ENCODE results near the gene KRT15.

The KRT15 gene

DNA sequence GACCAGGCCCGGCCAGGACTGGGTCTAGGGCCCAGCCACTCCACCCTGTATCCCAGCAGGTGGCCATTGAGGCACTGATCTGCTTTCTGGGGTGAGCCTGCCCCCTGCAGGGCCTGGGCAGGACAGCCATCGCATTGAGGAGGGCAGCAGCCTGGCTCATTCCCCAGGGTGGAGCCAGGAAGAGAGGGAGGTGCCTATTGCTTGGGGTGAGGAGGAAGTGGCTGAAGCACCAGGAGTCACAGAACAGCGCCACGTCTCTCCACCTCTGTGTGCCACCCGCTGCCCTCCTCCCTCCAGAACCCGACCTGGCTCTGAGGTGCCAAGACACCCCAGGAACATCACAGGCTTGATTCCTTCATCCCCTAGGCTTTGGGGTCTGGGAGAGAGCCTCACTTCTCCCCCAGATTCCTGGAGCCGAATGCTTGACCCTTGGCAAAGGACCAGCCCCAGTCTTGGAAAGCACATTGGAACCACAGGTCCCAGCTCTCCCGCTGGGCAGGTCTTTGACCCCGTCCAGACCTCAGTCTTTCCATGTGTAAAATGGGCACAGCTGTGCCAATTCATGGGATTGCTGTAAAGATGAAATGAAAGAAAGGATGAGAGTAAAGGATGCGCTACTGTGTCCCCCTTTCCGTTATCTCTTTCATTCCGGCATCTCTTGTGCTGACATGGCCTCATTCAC, 21.7 kb downstream of the KRT15 start:
- no peak overlapping the region for H3K4me3 ChIP-seq (ENCODE audit: low read depth, low read length)
- DNase-seq (ENCODE audit: low read depth): peak; percentile 13
- TF ChIP-seq, protein P1, sequence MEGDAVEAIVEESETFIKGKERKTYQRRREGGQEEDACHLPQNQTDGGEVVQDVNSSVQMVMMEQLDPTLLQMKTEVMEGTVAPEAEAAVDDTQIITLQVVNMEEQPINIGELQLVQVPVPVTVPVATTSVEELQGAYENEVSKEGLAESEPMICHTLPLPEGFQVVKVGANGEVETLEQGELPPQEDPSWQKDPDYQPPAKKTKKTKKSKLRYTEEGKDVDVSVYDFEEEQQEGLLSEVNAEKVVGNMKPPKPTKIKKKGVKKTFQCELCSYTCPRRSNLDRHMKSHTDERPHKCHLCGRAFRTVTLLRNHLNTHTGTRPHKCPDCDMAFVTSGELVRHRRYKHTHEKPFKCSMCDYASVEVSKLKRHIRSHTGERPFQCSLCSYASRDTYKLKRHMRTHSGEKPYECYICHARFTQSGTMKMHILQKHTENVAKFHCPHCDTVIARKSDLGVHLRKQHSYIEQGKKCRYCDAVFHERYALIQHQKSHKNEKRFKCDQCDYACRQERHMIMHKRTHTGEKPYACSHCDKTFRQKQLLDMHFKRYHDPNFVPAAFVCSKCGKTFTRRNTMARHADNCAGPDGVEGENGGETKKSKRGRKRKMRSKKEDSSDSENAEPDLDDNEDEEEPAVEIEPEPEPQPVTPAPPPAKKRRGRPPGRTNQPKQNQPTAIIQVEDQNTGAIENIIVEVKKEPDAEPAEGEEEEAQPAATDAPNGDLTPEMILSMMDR (IDR thresholded peaks at IDR 0.05; ENCODE audit: low read depth, low read length, missing control alignments): peak; percentile 63

DNA sequence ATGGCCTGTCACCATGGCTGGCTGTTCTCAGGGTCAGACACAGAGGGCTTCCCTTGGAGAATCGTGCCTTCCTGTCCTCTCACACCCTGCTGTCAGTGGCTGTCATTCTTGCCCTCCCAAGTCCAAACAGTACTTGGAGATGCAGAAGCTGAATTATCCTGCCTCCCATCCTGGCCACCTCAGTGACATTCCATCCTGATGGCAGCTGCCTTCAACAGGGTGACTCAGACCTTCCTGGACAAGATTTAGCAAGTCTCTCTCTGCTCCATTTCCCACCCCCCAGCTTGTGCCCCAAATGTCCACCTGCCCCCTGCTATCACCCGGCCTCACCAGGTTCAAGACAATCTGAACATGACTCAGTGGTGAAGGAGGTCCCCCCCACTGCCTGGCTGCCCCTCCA, 24.2 kb downstream of the KRT15 start:
- DNase-seq (ENCODE audit: low read depth): no peak
- H3K4me3 ChIP-seq (ENCODE audit: low read depth, low read length): no peak overlapping the region
- TF ChIP-seq, protein P1 (IDR thresholded peaks at IDR 0.05; ENCODE audit: low read depth, low read length, missing control alignments): no peak

DNA sequence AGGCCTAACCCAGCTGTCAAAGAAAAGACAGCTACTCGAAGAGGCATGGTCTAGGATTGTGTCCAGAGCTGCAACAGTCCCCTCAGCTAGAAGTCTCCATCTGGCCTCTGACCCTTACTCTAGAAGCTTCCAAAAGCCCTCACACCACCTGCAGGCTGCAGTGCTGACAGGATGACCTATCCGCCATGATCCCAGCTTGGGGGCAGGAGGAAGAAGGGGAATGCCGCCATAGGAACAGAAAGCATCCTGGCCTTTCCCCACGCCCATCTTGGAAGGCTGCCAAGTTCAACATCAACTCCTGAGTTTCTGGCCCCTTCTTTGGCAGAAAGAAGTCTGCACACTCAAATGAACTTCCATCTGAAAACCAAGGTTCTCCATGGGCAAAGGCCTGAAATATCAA, 25.9 kb downstream of the KRT15 start:
- no peak for DNase-seq (ENCODE audit: low read depth)
- H3K4me3 ChIP-seq (ENCODE audit: low read depth, low read length): no peak overlapping the region
- TF ChIP-seq, protein P1 (IDR thresholded peaks at IDR 0.05; ENCODE audit: low read depth, low read length, missing control alignments): no peak

DNA sequence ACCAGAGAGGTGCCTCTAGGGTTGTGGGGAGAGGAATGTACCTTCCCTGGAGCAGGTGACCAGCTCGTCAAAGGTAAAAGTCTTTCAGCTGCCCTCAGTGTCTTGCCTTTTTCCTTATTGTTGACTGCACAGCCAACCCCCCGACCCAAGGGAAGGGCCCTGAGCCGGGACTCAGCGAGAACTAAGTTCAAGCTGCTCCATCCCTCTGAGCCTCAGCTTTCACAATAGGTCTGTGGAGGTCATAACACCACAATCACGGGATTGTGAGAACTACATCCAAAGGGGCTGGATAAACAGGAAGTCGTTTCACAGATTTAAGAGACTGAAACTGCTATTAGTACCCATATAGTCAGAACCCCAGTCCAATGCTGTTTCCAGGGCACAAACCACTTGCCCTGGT, 26.3 kb downstream of the KRT15 start:
- DNase-seq (ENCODE audit: low read depth): no peak
- TF ChIP-seq, protein P1 (IDR thresholded peaks at IDR 0.05; ENCODE audit: low read depth, low read length, missing control alignments): no peak
- no peak overlapping the region for H3K4me3 ChIP-seq (ENCODE audit: low read depth, low read length)

DNA sequence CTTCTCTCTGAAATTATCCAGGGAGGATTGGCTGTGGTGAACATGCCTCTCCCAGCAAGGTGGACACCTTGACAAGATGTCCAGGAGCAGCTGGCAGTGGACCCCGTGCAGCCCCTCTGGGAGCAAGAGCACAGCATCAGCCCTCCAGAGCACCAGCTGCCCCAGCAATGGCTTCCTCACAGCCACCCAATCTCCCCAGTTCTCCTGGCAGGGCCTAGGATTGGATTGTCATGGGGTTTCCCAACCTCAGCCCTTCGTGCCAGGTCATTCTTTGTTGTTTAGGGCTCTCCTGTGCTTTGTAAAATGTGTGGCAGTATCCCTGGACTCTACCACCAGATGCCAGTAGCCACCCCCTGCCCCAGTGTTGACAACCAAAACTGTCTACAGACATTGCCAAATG, 27.2 kb downstream of the KRT15 start:
- DNase-seq (ENCODE audit: low read depth): no peak
- no peak overlapping the region for H3K4me3 ChIP-seq (ENCODE audit: low read depth, low read length)
- TF ChIP-seq, protein P1 (IDR thresholded peaks at IDR 0.05; ENCODE audit: low read depth, low read length, missing control alignments): no peak

DNA sequence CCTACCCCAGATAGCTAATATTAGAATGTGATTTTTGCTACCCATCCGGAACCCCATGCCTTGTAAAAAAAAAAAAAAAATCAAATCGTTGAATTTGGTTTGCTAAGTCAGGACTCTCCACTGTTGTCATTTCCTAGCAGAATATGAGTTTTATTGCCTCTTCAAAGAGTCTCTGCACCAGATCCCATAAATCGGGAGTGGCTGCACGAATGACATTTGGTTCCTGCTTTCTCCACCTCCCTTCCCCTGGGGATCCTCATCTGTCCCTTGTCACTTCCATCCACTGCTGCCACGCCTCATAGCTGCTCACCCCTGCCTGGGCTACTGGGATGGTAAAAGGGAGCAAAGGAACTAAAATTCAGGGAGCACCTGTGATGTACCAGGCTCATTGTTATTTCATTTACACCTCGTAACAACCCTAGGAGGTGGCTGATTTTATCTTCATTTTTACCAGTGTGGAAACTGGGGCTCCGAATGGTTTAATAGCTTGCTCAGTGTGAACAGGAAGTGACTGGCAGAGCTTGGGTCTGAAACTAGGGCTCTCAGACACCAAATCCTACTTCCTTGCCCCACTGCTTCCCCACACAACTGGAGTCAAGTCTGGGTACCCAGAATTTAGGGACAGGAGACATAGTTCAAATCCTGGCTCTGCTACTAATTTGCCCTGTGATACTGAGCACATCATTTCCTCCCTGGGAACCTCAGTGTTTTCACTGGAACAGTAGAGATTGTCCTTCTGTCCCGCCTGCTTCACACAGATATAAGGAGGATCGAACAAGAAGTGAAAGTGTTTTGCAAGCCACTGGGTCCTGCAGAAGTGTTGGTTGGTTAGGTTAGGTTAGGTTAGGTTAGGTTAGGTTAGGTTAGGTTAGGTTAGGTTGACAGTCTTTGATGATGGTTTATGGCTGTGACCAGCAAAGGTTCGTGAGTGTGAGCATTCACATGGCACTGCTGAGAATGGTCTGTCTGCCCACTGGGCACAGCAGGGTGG, 28.4 kb downstream of the KRT15 start:
- DNase-seq (ENCODE audit: low read depth): no peak
- TF ChIP-seq, protein P1 (IDR thresholded peaks at IDR 0.05; ENCODE audit: low read depth, low read length, missing control alignments): no peak
- H3K4me3 ChIP-seq (ENCODE audit: low read depth, low read length): no peak overlapping the region

Measured in GM12864 (cell line).